Caco-2 (cell line): ENCODE data around the gene TMEM95. TPM values are rescaled to one million over a fixed set of nuclear protein-coding genes. Genes with fewer than 3 reads are reported as not detected.

Experiments
- BruUV-seq: library from RNA; stranded (reverse); fragments of 400-500 nt; replicated peaks from 2 replicates; lab custom pipeline; 2021; lab: Mats Ljungman, UMichigan
- CTCF ChIA-PET: fragments of 300-600 bp; sonication (Branson Sonifier 250); formaldehyde crosslinking; loops from one replicate; lab custom pipeline; 2022; ENCODE audit warnings: antibody characterized with exemption; lab: Charles Lee
- POLR2A ChIA-PET: fragments of 300-600 bp; sonication (Branson Sonifier 250); formaldehyde crosslinking; loops from one replicate; lab custom pipeline; 2022; ENCODE audit warnings: antibody characterized with exemption; lab: Charles Lee
- DNase-seq, 2 experiments: peaks; one replicate each; pipeline versions ENCODE4 v3.0.0 to v3.0.0-alpha.2; 2020 to 2022
- H3K27me3 ChIP-seq: replicated peaks from 2 replicates; pipeline ENCODE4 v1.6.0; 2011; ENCODE audit warnings: low read length; ENCODE audit not compliant: control insufficient read depth, insufficient read depth
- H3K36me3 ChIP-seq: 2 replicates; pipeline ENCODE4 v1.5.1; 2011; ENCODE audit warnings: low read length; ENCODE audit not compliant: control insufficient read depth, insufficient read depth
- H3K4me1 ChIP-seq: fragments of 250-450 bp; sonication (Bioruptor Pico); 2 replicates; pipeline ENCODE4 v1.5.1; 2020; ENCODE audit warnings: mild to moderate bottlenecking
- H3K4me3 ChIP-seq: 2 replicates; pipeline ENCODE4 v1.5.1; 2011; ENCODE audit warnings: low read depth, mild to moderate bottlenecking, control low read depth, low read length
- H3K9me3 ChIP-seq: fragments of 250-450 bp; sonication (Bioruptor Pico); 2 replicates; pipeline ENCODE4 v1.5.1; 2020; ENCODE audit warnings: mild to moderate bottlenecking, moderate library complexity
- H3K27ac Mint-ChIP-seq: one replicate; pipeline ENCODE4 v1.8.0; 2022; ENCODE audit warnings: mixed read lengths; ENCODE audit not compliant: unreplicated experiment
- H3K27me3 Mint-ChIP-seq: one replicate; pipeline ENCODE4 v1.8.0; 2022; ENCODE audit warnings: mixed read lengths; ENCODE audit not compliant: insufficient read depth, unreplicated experiment
- H3K36me3 Mint-ChIP-seq: one replicate; pipeline ENCODE4 v1.8.0; 2022; ENCODE audit warnings: mild to moderate bottlenecking, mixed read lengths; ENCODE audit not compliant: insufficient read depth, unreplicated experiment
- H3K4me1 Mint-ChIP-seq: one replicate; pipeline ENCODE4 v1.8.0; 2022; ENCODE audit warnings: low read depth, mixed read lengths; ENCODE audit not compliant: unreplicated experiment
- H3K4me3 Mint-ChIP-seq: one replicate; pipeline ENCODE4 v1.8.0; 2022; ENCODE audit warnings: mild to moderate bottlenecking, moderate library complexity, mixed read lengths; ENCODE audit not compliant: unreplicated experiment
- H3K9me3 Mint-ChIP-seq: one replicate; pipeline ENCODE4 v1.8.0; 2022; ENCODE audit warnings: mixed read lengths; ENCODE audit not compliant: unreplicated experiment
- CTCF ChIP-seq, 2 experiments: fragments of 200-600 bp in 1 of 2; IDR thresholded peaks; 1 replicate in 1 of 2; 2 replicates in 1 of 2; pipeline versions ENCODE4 v1.5.1 to v1.8.0; 2011 to 2022; ENCODE audit warnings: antibody characterized with exemption in 1 of 2, control low read depth in 1 of 2, inconsistent platforms in 1 of 2, low read depth in 1 of 2, low read length in 1 of 2, mild to moderate bottlenecking in 1 of 2, moderate library complexity in 1 of 2; ENCODE audit not compliant: insufficient read depth in 1 of 2, severe bottlenecking in 1 of 2, unreplicated experiment in 1 of 2
- intact Hi-C: fragments of 100-400 bp; cut with micrococcal nuclease; formaldehyde crosslinking; loops from one replicate; pipeline ENCODE4 v1.10.0; 2022; ENCODE audit not compliant: unreplicated experiment
- total RNA-seq: library from RNA; stranded (reverse); gene quantifications from 2 replicates; pipeline ENCODE4 v1.2.3, GENCODE V29; 2022

TMEM95 gene
- total RNA-seq, 1 experiment from 2014 or later = not detected

GRCh38 chr17:7322520-7323194 is 32.3 kb upstream of the TMEM95 start:
- Mint-ChIP-seq H3K27me3 (no peaks in the 10 kb centered on the region), H3K27ac (no peak overlapping the region), H3K36me3 (no peaks in the 10 kb centered on the region), H3K4me1 (no peaks in the 10 kb centered on the region), H3K9me3 (no peaks in the 10 kb centered on the region), H3K4me3 (no peak overlapping the region)
- H3K9me3 ChIP-seq = no peaks in the 10 kb centered on the region
- BruUV-seq = no TSS peak
- ChIA-PET POLR2A (no interaction called here), CTCF (no interaction called here)
- DNase-seq = no peak
- H3K4me1 ChIP-seq = no peaks in the 10 kb centered on the region
- TF ChIP-seq CTCF (IDR thresholded peaks at IDR 0.05; ENCODE audit: insufficient read depth in 1 of 2, low read depth in 1 of 2, low read length in 1 of 2, severe bottlenecking in 1 of 2, unreplicated experiment in 1 of 2) = no peak
- H3K4me3 ChIP-seq = no peak overlapping the region
- intact Hi-C loops = no loop called here
- H3K27me3 ChIP-seq = no peaks in the 10 kb centered on the region
- H3K36me3 ChIP-seq = no peaks in the 10 kb centered on the region; the same call in 1 of the 2 replicates

- CTCF ChIA-PET = no interaction called here
- Histone ChIP-seq H3K36me3 (no peaks in the 10 kb centered on the region; the same call in 1 of the 2 replicates), H3K9me3 (no peaks in the 10 kb centered on the region), H3K4me3 (no peak overlapping the region), H3K27me3 (no peaks in the 10 kb centered on the region), H3K4me1 (no peaks in the 10 kb centered on the region)
- DNase-seq = no peak
- TF ChIP-seq CTCF (IDR thresholded peaks at IDR 0.05; ENCODE audit: insufficient read depth in 1 of 2, low read depth in 1 of 2, low read length in 1 of 2, severe bottlenecking in 1 of 2, unreplicated experiment in 1 of 2) = no peak
- POLR2A ChIA-PET = no interaction called here
- H3K4me1 Mint-ChIP-seq = peaks cover 10% of the 10 kb centered on the region
- no TSS peak for BruUV-seq
- no peak overlapping the region for H3K27ac Mint-ChIP-seq
- H3K4me3 Mint-ChIP-seq = no peak overlapping the region
- H3K27me3 Mint-ChIP-seq = no peaks in the 10 kb centered on the region
- H3K9me3 Mint-ChIP-seq = no peaks in the 10 kb centered on the region
- H3K36me3 Mint-ChIP-seq = no peaks in the 10 kb centered on the region
- intact Hi-C loops = no loop called here
These were observed 31.1 kb upstream of the TMEM95 start for GRCh38 chr17:7323731-7324437.

GRCh38 chr17:7324438-7324779 is 30.5 kb upstream of the TMEM95 start:
- ChIA-PET POLR2A (no interaction called here), CTCF (no interaction called here)
- no peak for TF ChIP-seq CTCF (IDR thresholded peaks at IDR 0.05; ENCODE audit: insufficient read depth in 1 of 2, low read depth in 1 of 2, low read length in 1 of 2, severe bottlenecking in 1 of 2, unreplicated experiment in 1 of 2)
- H3K9me3 ChIP-seq = no peaks in the 10 kb centered on the region
- no peak overlapping the region for H3K27ac Mint-ChIP-seq
- peaks cover 2% of the 10 kb centered on the region for H3K36me3 Mint-ChIP-seq
- DNase-seq = no peak
- no peak overlapping the region for H3K4me3 Mint-ChIP-seq
- intact Hi-C loops = no loop called here
- H3K4me1 Mint-ChIP-seq = peaks cover 10% of the 10 kb centered on the region
- no peaks in the 10 kb centered on the region for H3K27me3 Mint-ChIP-seq
- no peaks in the 10 kb centered on the region for H3K9me3 Mint-ChIP-seq
- no peaks in the 10 kb centered on the region for H3K27me3 ChIP-seq
- no peak overlapping the region for H3K4me3 ChIP-seq
- no peaks in the 10 kb centered on the region; the same call in 1 of the 2 replicates for H3K36me3 ChIP-seq
- H3K4me1 ChIP-seq = no peaks in the 10 kb centered on the region
- BruUV-seq = no TSS peak
